ENCODE results near the gene ATP8B1. TPM values are rescaled to one million over a fixed set of nuclear protein-coding genes. Genes with fewer than 3 reads are reported as not detected.

Gene ATP8B1
- total and polyA plus RNA-seq, 11 donors, result 3.0 to 12.8 (median 6.2) TPM

- H3K27me3 ChIP-seq, result no peaks in the 10 kb centered on the region
- ATAC-seq, result peak; percentile 41 to 73 (median 66)
- no peaks in the 10 kb centered on the region for H3K36me3 ChIP-seq
- peak overlapping the region in 11 of 12 donors; percentile 33 to 82 (median 67) for H3K27ac ChIP-seq
- DNase-seq, result no peak
- peaks cover 7 to 65% (median 45%) of the 10 kb centered on the region in 12 donors for H3K4me1 ChIP-seq
- intact Hi-C loops (cut with DNase I), result loop anchor here in 1 of 10 donors (5.0 kb wide), 1 partner anchor 34 kb away; the partner anchor contains the start of gene ATP8B1
- H3K9me3 ChIP-seq, result no peaks in the 10 kb centered on the region
- no peak overlapping the region for H3K4me3 ChIP-seq
- WGBS, 4 donors, result 25 to 42% (median 41%) methylated on average over 8 of the region's 8 CpGs
- no peak for TF ChIP-seq POLR2A (IDR thresholded peaks at IDR 0.05)
- TF ChIP-seq CTCF (IDR thresholded peaks at IDR 0.05), result no peak
These were observed 34.4 kb downstream of the ATP8B1 start for GRCh38 chr18:57768537-57769326.

DNA sequence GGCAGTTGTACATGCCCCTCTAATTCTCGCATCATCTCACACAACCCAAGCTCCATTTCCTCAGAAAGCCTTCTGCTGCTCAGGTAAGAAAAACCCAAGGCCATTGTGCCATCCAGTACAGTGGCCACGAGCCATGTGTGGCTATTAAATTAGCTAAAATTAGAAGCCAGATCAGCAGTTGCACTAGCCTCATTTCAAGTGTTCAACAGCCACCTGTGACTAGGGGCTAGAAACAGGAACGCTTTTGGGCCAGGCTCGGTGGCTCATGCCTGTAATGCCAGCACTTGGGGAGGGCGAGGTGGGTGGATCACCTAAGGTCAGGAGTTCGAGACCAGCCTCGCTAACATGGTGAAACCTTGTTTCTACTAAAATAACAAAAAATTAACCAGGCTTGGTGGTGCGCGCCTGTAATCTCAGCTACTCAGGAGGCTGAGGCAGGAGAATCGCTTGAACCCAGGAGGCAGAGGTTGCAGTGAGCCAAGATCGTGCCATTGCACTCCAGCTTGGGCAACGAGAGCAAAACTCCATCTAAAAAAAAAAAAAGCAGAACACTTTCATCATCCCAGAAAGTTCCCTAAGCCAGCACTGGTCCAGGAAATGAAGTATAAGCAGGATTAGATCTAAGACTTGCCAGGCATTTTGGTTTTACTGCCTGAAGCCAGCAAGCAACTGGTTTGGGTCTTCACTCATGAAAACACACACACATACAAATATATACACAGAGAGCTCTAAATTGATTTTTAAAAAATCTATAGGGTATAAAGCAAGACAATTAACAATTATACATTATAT, 35.7 kb downstream of the ATP8B1 start:
- no peak for ATAC-seq
- 75 to 87% (median 79%) methylated on average over 12 of the region's 12 CpGs for WGBS, 4 donors
- no peak for TF ChIP-seq CTCF (IDR thresholded peaks at IDR 0.05)
- no peak for TF ChIP-seq POLR2A (IDR thresholded peaks at IDR 0.05)
- Histone ChIP-seq H3K36me3 (no peaks in the 10 kb centered on the region), H3K27me3 (no peaks in the 10 kb centered on the region), H3K4me1 (peaks cover 7 to 61% (median 44%) of the 10 kb centered on the region in 12 donors), H3K27ac (peak overlapping the region in 9 of 12 donors; percentile 56 to 82 (median 70)), H3K4me3 (no peak overlapping the region), H3K9me3 (no peaks in the 10 kb centered on the region)
- DNase-seq, result no peak
- intact Hi-C loops (cut with DNase I), result loop anchor here in 1 of 10 donors (5.0 kb wide), 1 partner anchor 35 kb away; the partner anchor contains the start of gene ATP8B1

- DNase-seq (no peak), ATAC-seq (no peak)
- intact Hi-C loops (cut with DNase I), result loop anchor here in 1 of 10 donors (5.0 kb wide), 1 partner anchor 37 kb away; the partner anchor contains the start of gene ATP8B1
- Histone ChIP-seq H3K36me3 (peaks cover 0 to 14% (median 0%) of the 10 kb centered on the region in 9 donors), H3K9me3 (no peaks in the 10 kb centered on the region), H3K27me3 (no peaks in the 10 kb centered on the region), H3K4me1 (peaks cover 7 to 38% (median 28%) of the 10 kb centered on the region in 12 donors), H3K4me3 (no peak overlapping the region), H3K27ac (no peak overlapping the region)
- WGBS, 4 donors, result 90 to 96% (median 93%) methylated on average over 2 of the region's 2 CpGs
- no peak for TF ChIP-seq CTCF (IDR thresholded peaks at IDR 0.05)
- no peak for TF ChIP-seq POLR2A (IDR thresholded peaks at IDR 0.05)
These were observed 38.1 kb downstream of the ATP8B1 start for GRCh38 chr18:57764995-57765394.

GRCh38 chr18:57764087-57764486, 39.0 kb downstream of the ATP8B1 start:
- DNase-seq (no peak), ATAC-seq (no peak)
- no peak for TF ChIP-seq CTCF (IDR thresholded peaks at IDR 0.05)
- no peak for TF ChIP-seq POLR2A (IDR thresholded peaks at IDR 0.05)
- Histone ChIP-seq H3K27me3 (no peaks in the 10 kb centered on the region), H3K27ac (no peak overlapping the region), H3K36me3 (peaks cover 0 to 19% (median 0%) of the 10 kb centered on the region in 9 donors), H3K4me3 (no peak overlapping the region), H3K4me1 (peaks cover 5 to 30% (median 22%) of the 10 kb centered on the region in 12 donors), H3K9me3 (no peaks in the 10 kb centered on the region)
- intact Hi-C loops (cut with DNase I), result no loop called here
- WGBS, 4 donors, result 87 to 93% (median 91%) methylated on average over 8 of the region's 8 CpGs
